SK-N-MC (cell line): ENCODE results near the gene SERPINI2.

ENCODE experiments used
- EZH2 ChIP-seq: fragments of 200-600 bp; sonication (generic); IDR thresholded peaks from one replicate; pipeline ENCODE4 v1.6.1; 2017; ENCODE audit warnings: antibody characterized with exemption
- POLR2AphosphoS5 ChIP-seq: IDR thresholded peaks from 2 replicates; pipeline ENCODE4 v1.6.1; 2012; ENCODE audit warnings: mild to moderate bottlenecking, low read depth, low read length, borderline replicate concordance

DNA sequence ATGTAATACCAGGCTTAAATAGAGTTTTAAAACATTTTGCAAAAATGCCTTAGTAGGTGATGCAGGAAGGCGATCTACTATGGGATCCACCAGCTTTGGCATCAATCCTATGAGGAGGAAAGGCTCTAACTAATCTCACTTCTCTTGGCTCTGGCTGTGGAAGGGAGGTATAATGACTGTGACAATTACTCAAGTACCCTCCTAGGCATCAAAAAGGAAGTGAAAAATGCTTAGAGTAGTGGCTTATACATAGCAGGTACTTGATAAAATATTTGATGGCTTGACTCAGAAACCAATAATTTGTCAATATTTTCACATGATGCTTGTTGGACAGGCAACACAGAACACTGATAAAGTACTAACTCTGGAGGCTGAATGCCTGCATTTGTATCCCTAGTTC lies 34.1 kb upstream of the SERPINI2 start:
- TF ChIP-seq EZH2 (no peak), POLR2AphosphoS5 (no peak)
